Endothelial cell of umbilical vein (primary cell): ENCODE data around the gene HPCAL4.

Experiments used
- EZH2 ChIP-seq: IDR thresholded peaks from 2 replicates; pipeline ENCODE4 v1.6.1; 2012; ENCODE audit warnings: borderline replicate concordance, low read depth, mild to moderate bottlenecking, moderate library complexity, low read length, inconsistent platforms; ENCODE audit not compliant: severe bottlenecking
- JUN ChIP-seq: IDR thresholded peaks from 2 replicates; pipeline ENCODE4 v1.6.1; 2011; ENCODE audit warnings: borderline replicate concordance, low read depth; ENCODE audit not compliant: insufficient read length, insufficient read depth
- MYC ChIP-seq: IDR thresholded peaks from one replicate; pipeline ENCODE4 v1.6.1; 2011; ENCODE audit warnings: mild to moderate bottlenecking, low read depth, low read length
- POLR2A ChIP-seq: IDR thresholded peaks from 2 replicates; pipeline ENCODE4 v1.6.1; 2012; ENCODE audit warnings: low read depth, mild to moderate bottlenecking, control low read depth, low read length
- POLR2AphosphoS5 ChIP-seq: IDR thresholded peaks from 2 replicates; pipeline ENCODE4 v1.6.1; 2012; ENCODE audit warnings: low read depth, mild to moderate bottlenecking, control low read depth, low read length, moderate library complexity; ENCODE audit not compliant: insufficient read depth
- TF ChIP-seq, protein P1 (sequence below), 2 donors: IDR thresholded peaks; 1 replicate in 1 of 2; 2 replicates in 1 of 2; pipeline ENCODE4 v1.5.1; 2011; ENCODE audit warnings: low read length in 2 of 2, mild to moderate bottlenecking in 2 of 2, moderate library complexity in 2 of 2, control low read depth in 1 of 2, inconsistent platforms in 1 of 2, low read depth in 1 of 2; ENCODE audit not compliant: insufficient read depth in 1 of 2; ENCODE audit errors: extremely low read depth in 1 of 2
- TF ChIP-seq, protein P2 (sequence below): IDR thresholded peaks from 2 replicates; pipeline ENCODE4 v1.6.1; 2011; ENCODE audit not compliant: insufficient read depth, insufficient read length

DNA sequence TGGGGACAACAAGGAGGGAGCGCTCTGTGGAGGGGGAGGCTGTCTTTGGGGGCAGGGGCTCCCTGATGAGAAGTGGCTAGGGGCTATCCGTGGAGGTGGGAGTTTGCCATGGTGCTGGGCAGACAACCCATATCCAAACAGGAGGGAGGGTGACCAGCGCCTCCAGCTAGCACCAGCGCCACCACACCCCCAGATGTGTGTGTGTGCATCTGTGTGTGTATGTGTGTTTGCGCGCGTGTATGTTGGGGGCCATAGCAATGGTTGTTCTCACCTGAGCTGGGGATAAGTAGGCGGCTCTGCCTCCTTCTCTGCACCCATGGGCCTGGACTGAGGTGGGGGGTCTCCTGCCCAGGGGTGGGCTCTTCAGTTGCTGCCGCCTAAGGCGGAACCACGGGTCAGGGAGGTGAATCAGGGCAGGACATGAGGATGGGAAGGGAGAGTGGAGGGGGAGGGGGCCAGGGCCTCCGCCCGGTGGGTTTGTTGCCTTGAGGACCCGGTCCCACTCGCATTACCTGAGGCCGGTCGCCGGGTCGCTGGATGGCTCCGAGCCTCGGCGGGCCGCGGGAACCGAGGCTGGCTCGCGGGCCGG, 345 bp downstream of the HPCAL4 start:
- TF ChIP-seq, protein P1, sequence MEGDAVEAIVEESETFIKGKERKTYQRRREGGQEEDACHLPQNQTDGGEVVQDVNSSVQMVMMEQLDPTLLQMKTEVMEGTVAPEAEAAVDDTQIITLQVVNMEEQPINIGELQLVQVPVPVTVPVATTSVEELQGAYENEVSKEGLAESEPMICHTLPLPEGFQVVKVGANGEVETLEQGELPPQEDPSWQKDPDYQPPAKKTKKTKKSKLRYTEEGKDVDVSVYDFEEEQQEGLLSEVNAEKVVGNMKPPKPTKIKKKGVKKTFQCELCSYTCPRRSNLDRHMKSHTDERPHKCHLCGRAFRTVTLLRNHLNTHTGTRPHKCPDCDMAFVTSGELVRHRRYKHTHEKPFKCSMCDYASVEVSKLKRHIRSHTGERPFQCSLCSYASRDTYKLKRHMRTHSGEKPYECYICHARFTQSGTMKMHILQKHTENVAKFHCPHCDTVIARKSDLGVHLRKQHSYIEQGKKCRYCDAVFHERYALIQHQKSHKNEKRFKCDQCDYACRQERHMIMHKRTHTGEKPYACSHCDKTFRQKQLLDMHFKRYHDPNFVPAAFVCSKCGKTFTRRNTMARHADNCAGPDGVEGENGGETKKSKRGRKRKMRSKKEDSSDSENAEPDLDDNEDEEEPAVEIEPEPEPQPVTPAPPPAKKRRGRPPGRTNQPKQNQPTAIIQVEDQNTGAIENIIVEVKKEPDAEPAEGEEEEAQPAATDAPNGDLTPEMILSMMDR (IDR thresholded peaks at IDR 0.05; ENCODE audit: extremely low read depth in 1 of 2, insufficient read depth in 1 of 2, low read depth in 1 of 2, low read length in 2 of 2): no peak
- no peak for TF ChIP-seq POLR2AphosphoS5
- TF ChIP-seq POLR2A: no peak
- no peak for TF ChIP-seq EZH2
- TF ChIP-seq MYC: no peak
- TF ChIP-seq, protein P2, sequence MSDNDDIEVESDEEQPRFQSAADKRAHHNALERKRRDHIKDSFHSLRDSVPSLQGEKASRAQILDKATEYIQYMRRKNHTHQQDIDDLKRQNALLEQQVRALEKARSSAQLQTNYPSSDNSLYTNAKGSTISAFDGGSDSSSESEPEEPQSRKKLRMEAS: no peak
- TF ChIP-seq JUN: no peak
